Liver (tissue), 9 donors: ENCODE measurements around the gene SALL3. TPM values are rescaled to one million over a fixed set of nuclear protein-coding genes. Genes with fewer than 3 reads are reported as not detected.

Experiments
- DNase-seq: peaks from one replicate; pipeline ENCODE4 v3.0.0-alpha.2; 2017; ENCODE audit warnings: low spot score
- H3K27ac ChIP-seq, 2 donors: one replicate each; pipeline ENCODE4 v1.7.0; 2013; ENCODE audit warnings: inconsistent platforms in 2 of 2, low read length in 2 of 2, control low read depth in 1 of 2, low read depth in 1 of 2, mild to moderate bottlenecking in 1 of 2
- H3K27me3 ChIP-seq, 4 donors: one replicate each; pipeline versions ENCODE4 v1.6.1 to v1.7.0; 2013; ENCODE audit warnings: low read length in 3 of 4, inconsistent platforms in 1 of 4, mild to moderate bottlenecking in 1 of 4, moderate library complexity in 1 of 4; ENCODE audit not compliant: control insufficient read depth in 4 of 4, insufficient read depth in 4 of 4
- H3K36me3 ChIP-seq, 4 donors: one replicate each; pipeline versions ENCODE4 v1.6.1 to v1.7.0; 2013; ENCODE audit warnings: low read length in 3 of 4, mild to moderate bottlenecking in 3 of 4, low read depth in 1 of 4, moderate library complexity in 1 of 4; ENCODE audit not compliant: control insufficient read depth in 4 of 4, insufficient read depth in 3 of 4
- H3K4me1 ChIP-seq, 4 donors: one replicate each; pipeline versions ENCODE4 v1.6.1 to v1.7.0; 2013; ENCODE audit warnings: low read length in 3 of 4, mild to moderate bottlenecking in 3 of 4, moderate library complexity in 1 of 4; ENCODE audit not compliant: control insufficient read depth in 4 of 4, insufficient read depth in 4 of 4
- H3K4me3 ChIP-seq, 3 donors: one replicate each; pipeline versions ENCODE4 v1.6.1 to v1.7.0; 2013; ENCODE audit warnings: low read length in 3 of 3, control low read depth in 1 of 3, low read depth in 1 of 3, mild to moderate bottlenecking in 1 of 3
- H3K9ac ChIP-seq, 2 donors: one replicate each; pipeline ENCODE4 v1.7.0; 2013; ENCODE audit warnings: low read length in 2 of 2, mild to moderate bottlenecking in 2 of 2, moderate library complexity in 2 of 2, control low read depth in 1 of 2, low read depth in 1 of 2
- H3K9me3 ChIP-seq, 4 donors: one replicate each; pipeline versions ENCODE4 v1.6.1 to v1.7.0; 2013; ENCODE audit warnings: low read length in 3 of 4; ENCODE audit not compliant: control insufficient read depth in 4 of 4
- ATF3 ChIP-seq: IDR thresholded peaks from 2 replicates; pipeline ENCODE4 v1.6.1; 2016; ENCODE audit warnings: antibody characterized with exemption
- CTCF ChIP-seq: fragments of 150-350 bp; IDR thresholded peaks from 2 replicates; pipeline ENCODE4 v1.5.1; 2017; ENCODE audit warnings: improper control_type of control experiment, low read depth, low read length; ENCODE audit not compliant: missing input control
- EGR1 ChIP-seq, 2 donors: IDR thresholded peaks; 2 replicates each; pipeline ENCODE4 v1.6.1; 2016 to 2018; ENCODE audit warnings: antibody characterized with exemption in 2 of 2, low read depth in 2 of 2
- FOXA1 ChIP-seq: IDR thresholded peaks from 2 replicates; pipeline ENCODE4 v1.6.1; 2016; ENCODE audit warnings: antibody characterized with exemption
- FOXA2 ChIP-seq: IDR thresholded peaks from 2 replicates; pipeline ENCODE4 v1.6.1; 2016; ENCODE audit warnings: antibody characterized with exemption
- GABPA ChIP-seq, 2 donors: IDR thresholded peaks in 1 of 2; conservative IDR thresholded peaks in 1 of 2; 2 replicates each; pipeline ENCODE4 v1.6.1; 2016; ENCODE audit warnings: antibody characterized with exemption in 2 of 2, mild to moderate bottlenecking in 1 of 2, moderate library complexity in 1 of 2
- HNF4A ChIP-seq, 2 donors: conservative IDR thresholded peaks; 2 replicates each; pipeline ENCODE4 v1.6.1; 2016; ENCODE audit warnings: antibody characterized with exemption in 2 of 2, mild to moderate bottlenecking in 2 of 2
- HNF4G ChIP-seq: IDR thresholded peaks from 2 replicates; pipeline ENCODE4 v1.6.1; 2016; ENCODE audit warnings: antibody characterized with exemption
- JUND ChIP-seq, 2 donors: IDR thresholded peaks; 2 replicates each; pipeline ENCODE4 v1.6.1; 2016; ENCODE audit warnings: antibody characterized with exemption in 2 of 2
- NR2F2 ChIP-seq: IDR thresholded peaks from 2 replicates; pipeline ENCODE4 v1.6.1; 2016; ENCODE audit warnings: antibody characterized with exemption
- RAD21 ChIP-seq, 2 donors: IDR thresholded peaks; 2 replicates each; pipeline ENCODE4 v1.6.1; 2016; ENCODE audit warnings: antibody characterized with exemption in 2 of 2, mild to moderate bottlenecking in 2 of 2
- REST ChIP-seq: IDR thresholded peaks from 2 replicates; pipeline ENCODE4 v1.6.1; 2016; ENCODE audit warnings: antibody characterized with exemption, mild to moderate bottlenecking
- RXRA ChIP-seq, 2 donors: IDR thresholded peaks; 2 replicates each; pipeline ENCODE4 v1.6.1; 2017 to 2018; ENCODE audit warnings: antibody characterized with exemption in 2 of 2, mild to moderate bottlenecking in 1 of 2
- SP1 ChIP-seq: IDR thresholded peaks from 2 replicates; pipeline ENCODE4 v1.6.1; 2018; ENCODE audit warnings: antibody characterized with exemption, mild to moderate bottlenecking
- TAF1 ChIP-seq: conservative IDR thresholded peaks from 2 replicates; pipeline ENCODE4 v1.6.1; 2016; ENCODE audit warnings: antibody characterized with exemption, mild to moderate bottlenecking
- YY1 ChIP-seq: IDR thresholded peaks from 2 replicates; pipeline ENCODE4 v1.6.1; 2016; ENCODE audit warnings: antibody characterized with exemption, mild to moderate bottlenecking
- ZBTB33 ChIP-seq: IDR thresholded peaks from 2 replicates; pipeline ENCODE4 v1.6.1; 2016; ENCODE audit warnings: antibody characterized with exemption
- WGBS: extraction: QIAGEN DNeasy Blood & Tissue Kit; methylation state at CpG from one replicate; pipeline ENCODE4 v1.1.7; 2013; 5-methylcytosine and 5-hydroxymethylcytosine counted together
- polyA plus RNA-seq, 2 donors: library from polyadenylated mRNA; stranded (reverse) in 1 of 2; unstranded in 1 of 2; fragments of 200-250 nt in 1 of 2; fragments of >200 nt in 1 of 2; fragmentation: Nextera tagmentation in 1 of 2; extraction: Ambion mirVana in 1 of 2; gene quantifications; one replicate each; pipeline versions ENCODE4 v1.2.1 to v1.2.3, GENCODE V29; 2013 to 2015
- total RNA-seq, 2 donors: library from RNA; depleted of rRNA; stranded (reverse); fragments of >200 nt; gene quantifications; one replicate each; pipeline ENCODE4 v1.2.3, GENCODE V29; 2014
- TF ChIP-seq, protein P1 (sequence below): IDR thresholded peaks from 2 replicates; pipeline ENCODE4 v1.6.1; 2016; ENCODE audit warnings: antibody characterized with exemption
- donor health status: healthy.
- donor health status: healthy.
- donor health status: healthy.
- donor health status: healthy.
- donor health status: healthy.

SALL3 gene
- total and polyA plus RNA-seq, 4 donors: not detected

- DNase-seq: no peak
Observed at GRCh38 chr18:78973357-78974083, 6.1 kb upstream of the SALL3 start.

More at GRCh38 chr18:78973357-78974083, 6.1 kb upstream of the SALL3 start:
- H3K36me3 ChIP-seq: no peaks in the 10 kb centered on the region
- peaks cover 0 to 38% (median 28%) of the 10 kb centered on the region in 4 donors for H3K27me3 ChIP-seq
- H3K9ac ChIP-seq: no peak overlapping the region
- H3K27ac ChIP-seq: no peak overlapping the region
- peaks cover 10 to 20% (median 15%) of the 10 kb centered on the region in 4 donors for H3K4me1 ChIP-seq
- peaks cover 0 to 4% (median 1%) of the 10 kb centered on the region in 4 donors for H3K9me3 ChIP-seq
- peak overlapping the region in 1 of 3 donors; percentile 24 for H3K4me3 ChIP-seq
- no peak for TF ChIP-seq SP1
- no peak for TF ChIP-seq RXRA (IDR thresholded peaks at IDR 0.05)
- TF ChIP-seq, protein P1, sequence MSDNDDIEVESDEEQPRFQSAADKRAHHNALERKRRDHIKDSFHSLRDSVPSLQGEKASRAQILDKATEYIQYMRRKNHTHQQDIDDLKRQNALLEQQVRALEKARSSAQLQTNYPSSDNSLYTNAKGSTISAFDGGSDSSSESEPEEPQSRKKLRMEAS: no peak
- no peak for TF ChIP-seq JUND (IDR thresholded peaks at IDR 0.05)
- no peak for TF ChIP-seq YY1
- TF ChIP-seq FOXA1: no peak
- no peak for TF ChIP-seq NR2F2
- TF ChIP-seq TAF1: no peak
- TF ChIP-seq ATF3: no peak
- TF ChIP-seq GABPA (IDR thresholded peaks at IDR 0.05 in 1 of 2, conservative IDR thresholded peaks at IDR 0.05 in 1 of 2): no peak
- no peak for TF ChIP-seq ZBTB33
- TF ChIP-seq EGR1 (IDR thresholded peaks at IDR 0.05; ENCODE audit: low read depth in 2 of 2): no peak
- TF ChIP-seq FOXA2: no peak
- no peak for TF ChIP-seq RAD21 (IDR thresholded peaks at IDR 0.05)
- no peak for TF ChIP-seq REST
- no peak for TF ChIP-seq HNF4A (conservative IDR thresholded peaks at IDR 0.05)
- no peak for TF ChIP-seq HNF4G
- TF ChIP-seq CTCF: no peak
- 7% methylated on average over 82 of the region's 82 CpGs for WGBS
